GM21447 (cell line): ENCODE data around the gene WDR7.

Experiments used
- ATAC-seq: cut with Tn5 transposase; IDR thresholded peaks from one replicate; pipeline ENCODE4 v1.9.1; 2021; ENCODE audit not compliant: unreplicated experiment

The WDR7 gene

DNA sequence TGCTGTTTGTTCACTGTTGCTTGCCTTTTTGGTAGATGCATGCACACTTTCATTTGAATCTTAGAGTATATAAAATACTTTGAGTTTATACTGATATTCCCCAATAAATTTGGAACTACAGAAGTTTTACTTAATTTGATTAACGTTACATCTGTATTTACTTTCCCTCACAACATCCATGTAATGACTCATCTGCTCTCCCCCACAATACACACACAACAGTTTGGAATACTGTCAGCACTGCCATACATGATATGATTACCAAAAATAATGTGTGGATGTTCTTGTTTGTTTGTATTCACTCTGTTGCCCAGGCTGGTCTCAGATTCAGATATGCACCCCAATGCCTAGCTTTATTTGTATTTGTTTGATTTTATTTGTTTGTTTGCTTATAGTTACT lies 144.2 kb downstream of the WDR7 start:
- ATAC-seq = no peak

DNA sequence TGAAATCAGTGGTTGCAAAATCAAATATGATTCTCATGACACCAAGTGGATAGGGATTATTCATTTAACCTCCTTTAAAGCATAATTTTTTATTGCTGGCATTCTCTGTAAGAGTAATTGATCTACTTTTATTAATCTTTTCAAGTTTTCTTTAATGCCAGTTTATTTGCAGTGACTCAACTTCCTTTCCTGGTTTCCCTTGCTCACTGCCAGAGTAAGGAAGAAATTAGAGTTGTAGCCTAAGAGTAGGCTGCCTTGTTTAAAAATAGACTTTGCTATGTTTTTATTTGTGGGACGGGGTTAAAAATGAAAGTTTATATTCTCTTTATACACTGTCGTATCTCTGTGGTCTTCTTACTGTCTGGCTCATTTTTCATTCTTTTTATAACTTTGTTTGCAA lies 148.6 kb downstream of the WDR7 start:
- ATAC-seq = no peak

DNA sequence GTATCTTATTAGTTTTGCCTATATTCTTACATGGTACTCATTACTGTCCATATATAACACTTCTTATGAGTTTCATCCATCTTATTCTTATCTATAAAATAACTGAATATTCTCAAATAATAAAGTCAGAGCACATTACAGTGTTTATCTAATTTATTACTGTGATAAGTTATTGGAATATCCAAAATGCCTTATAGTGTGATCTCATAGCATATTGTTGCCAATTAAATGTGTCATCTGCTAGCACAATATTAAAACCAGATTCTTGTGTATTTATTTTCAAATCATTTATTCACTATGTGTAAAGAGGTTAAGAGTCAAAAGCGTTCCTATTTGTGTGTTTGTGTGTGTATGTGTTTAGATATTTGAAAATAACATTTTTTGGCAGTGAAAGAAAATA lies 151.9 kb downstream of the WDR7 start:
- no peak for ATAC-seq

DNA sequence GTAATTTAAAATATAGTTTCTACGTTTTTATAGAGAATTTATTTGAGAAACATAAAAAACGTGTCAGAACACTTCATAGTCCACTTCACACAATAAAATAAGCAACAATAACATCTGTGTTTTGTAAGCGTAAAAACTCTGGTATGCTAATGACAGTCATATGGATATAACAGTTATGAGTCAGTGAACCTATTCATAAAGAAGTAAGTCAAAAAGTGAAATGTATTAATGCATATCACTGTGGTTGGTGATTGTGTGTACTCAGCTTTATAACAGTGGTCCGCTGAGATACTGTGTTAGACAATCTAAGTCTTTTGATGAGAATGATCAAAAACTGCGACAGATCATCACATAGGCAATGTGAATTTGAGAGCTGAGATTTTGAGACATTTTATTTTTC lies 153.2 kb downstream of the WDR7 start:
- ATAC-seq = no peak

DNA sequence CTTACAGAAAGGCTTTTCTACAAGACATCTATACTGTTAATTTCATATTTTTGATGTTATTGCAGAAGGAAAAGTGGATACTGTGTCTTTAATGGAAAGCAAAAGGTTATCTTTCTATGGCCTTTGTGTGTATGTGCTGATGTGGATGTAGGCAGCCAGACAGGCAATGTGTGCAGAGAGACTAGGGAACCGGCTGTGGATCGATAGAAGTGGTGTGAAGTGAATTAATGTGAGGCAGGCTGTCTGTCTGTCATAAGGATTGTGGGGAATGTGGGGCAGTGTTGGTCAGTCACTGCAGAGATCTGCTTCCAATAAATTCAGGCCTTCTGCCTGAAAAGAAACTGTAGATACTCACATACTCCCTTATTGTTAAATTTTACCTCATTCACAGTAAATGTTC lies 156.7 kb downstream of the WDR7 start:
- no peak for ATAC-seq

DNA sequence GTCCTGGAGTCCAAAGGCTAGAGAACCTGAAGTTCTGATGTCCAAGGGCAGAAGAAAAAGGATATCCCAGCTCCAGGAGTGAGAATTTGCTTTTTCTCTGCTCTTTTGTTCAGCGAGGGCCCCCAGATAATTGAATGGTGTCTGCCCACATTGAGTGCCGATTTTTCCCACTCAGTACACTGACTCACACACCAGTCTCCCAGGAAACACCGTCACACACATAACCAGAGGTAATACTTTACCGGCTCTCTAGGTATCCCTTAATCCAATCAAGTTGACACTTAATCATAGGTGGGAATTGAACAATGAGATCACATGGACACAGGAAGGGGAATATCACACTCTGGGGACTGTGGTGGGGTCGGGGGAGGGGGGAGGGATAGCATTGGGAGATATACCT lies 161.5 kb downstream of the WDR7 start:
- ATAC-seq = no peak

DNA sequence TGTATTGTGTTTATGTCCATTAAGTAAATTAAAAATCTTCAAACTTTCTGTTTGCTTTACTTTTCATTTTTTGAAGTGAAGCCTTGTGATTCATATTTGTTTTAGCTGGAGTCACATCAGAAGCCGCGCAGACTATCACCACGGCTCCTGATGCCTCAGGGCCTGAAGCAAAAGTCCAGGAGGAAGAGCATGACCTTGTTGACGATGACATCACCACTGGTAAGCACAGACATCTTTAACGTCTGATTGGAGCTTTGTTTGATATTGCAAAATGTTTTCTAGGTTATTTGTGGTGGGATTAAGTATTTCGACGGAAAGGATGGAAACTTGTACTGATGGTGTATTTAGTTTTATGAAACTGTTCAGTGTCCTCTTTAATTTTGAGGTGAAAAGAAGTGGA lies 164.8 kb downstream of the WDR7 start:
- no peak for ATAC-seq

DNA sequence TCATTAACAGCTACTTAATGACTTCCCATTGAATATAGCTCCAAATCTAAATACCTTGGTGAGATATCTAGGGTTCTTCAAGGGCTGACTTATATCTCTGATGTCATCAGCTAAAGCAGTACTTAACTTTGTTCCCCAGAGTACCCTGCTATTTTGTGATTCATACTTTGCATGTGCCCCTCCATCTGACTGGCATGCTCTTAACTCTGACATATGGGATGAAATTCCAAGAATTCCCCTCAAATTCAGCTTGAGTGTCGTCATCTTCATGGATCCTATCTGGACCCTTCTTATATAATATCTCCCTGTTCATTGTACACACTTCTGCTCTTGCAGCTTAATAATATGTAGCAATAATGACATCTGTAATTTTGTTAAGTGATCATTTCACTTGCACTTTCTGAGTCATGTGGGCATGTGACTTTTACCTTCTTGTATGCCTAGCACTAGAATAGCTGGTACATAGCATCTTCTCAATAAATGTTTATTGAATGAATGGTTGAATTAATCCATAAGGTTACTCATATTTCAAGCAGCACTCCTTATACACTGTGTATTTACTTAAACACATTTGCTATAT lies 172.9 kb downstream of the WDR7 start:
- ATAC-seq = no peak

DNA sequence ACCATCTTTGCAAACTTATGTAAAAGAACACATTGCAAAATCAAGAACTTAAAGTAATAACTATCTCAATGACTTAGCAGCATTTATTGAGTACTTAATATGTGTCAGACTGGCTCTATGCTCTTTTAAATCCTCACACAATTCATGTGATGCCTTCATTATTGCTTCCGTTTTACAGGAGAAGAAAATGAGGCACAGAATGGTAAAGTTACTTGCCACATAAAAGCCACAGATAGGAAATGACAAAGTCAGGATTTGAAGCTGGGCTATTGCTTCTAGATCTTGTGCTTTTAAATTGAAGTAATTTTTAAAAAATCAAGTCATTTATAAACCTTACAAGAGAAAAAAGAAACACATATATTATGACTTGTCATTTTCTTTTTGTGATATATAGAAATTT lies 174.2 kb downstream of the WDR7 start:
- ATAC-seq = no peak

DNA sequence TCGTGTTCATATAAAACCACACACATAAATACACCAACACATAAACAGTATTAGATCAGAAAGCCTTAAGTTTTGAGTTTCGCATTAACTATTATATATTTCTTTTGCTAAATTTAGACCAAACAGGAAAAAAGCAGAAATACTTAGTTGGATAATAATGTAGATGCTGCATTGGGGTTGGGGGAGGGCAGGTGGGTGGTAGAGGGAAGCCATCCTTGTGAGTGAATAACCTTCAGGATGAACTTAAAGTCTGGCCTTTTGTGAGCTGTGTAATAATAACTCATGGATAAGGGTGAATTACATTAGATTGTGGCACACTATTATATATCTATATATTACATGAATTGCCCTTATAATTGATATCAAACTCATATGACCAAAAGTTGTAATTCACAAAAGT lies 174.7 kb downstream of the WDR7 start:
- no peak for ATAC-seq

DNA sequence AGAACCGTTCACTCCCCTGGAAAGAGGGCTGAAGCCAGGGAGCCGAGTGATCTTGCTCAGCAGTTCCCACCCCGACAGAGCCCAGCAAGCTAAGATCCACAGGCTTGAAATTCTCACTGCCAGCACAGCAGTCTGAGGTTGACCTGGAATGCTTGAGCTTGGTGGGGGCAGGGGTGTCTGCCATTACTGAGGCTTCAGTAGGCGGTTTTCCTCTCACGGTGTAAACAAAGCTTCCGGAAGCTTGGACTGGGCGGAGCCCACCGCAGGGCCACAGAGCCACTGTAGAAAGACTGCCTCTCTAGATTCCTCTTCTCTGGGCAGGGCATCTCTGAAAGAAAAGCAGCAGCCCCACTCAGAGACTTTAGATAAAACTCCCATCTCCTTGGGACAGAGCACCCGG lies 180.8 kb downstream of the WDR7 start:
- ATAC-seq = no peak

DNA sequence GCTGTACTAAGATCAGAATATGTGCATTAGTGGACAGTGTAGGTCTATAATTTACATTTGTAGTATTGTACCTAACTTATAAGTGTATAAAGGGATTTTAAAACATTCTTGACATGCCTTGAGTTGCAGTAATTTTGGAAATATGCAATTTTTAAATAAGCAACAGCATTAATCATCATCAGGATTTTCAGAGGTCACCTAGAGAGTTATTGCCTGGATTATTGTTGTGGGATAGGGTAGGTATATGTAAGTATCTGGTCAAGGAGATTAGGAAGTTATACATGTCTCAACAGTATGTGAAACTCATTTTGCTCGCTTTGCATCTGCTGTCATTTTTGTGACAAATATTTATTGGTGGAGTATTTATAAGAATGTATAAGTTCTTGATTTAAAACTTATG lies 184.2 kb downstream of the WDR7 start:
- ATAC-seq = no peak

DNA sequence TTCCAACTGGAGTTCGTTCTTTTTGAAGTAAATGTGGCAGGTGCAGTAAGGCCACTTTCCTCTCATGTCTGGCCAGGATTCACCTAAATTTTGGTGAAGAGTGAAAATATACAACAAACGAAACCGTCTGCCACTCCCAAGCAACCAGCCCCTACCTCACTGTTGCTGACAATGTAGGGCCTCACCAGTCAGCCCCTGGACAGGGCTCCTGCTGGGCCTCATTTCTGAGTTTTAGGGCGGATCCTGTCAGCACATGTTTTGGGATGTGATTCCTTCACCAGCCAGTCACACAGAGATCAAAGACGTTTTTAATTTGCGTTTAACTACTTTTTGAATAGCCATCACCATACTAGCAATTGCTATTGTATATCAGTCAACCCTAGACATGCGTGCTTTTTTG lies 185.0 kb downstream of the WDR7 start:
- ATAC-seq = no peak

DNA sequence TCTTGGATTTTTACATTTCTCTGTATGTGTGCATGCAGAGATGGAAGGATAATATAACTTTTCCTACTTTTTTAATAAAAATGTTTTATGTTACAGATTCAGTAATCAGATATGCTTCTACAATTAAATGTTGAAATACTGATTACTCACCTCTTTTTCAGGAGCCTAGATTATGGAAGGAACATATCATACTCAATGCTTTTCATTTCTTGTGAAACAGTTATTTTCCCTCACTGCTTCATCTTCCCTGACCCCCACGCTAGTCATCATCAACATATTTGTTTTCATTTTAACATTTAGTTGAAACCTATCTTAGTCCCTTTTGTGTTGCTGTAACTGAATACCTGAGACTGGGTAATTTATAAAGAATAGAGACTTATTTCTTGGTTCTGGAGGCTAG lies 190.7 kb downstream of the WDR7 start:
- ATAC-seq = no peak

DNA sequence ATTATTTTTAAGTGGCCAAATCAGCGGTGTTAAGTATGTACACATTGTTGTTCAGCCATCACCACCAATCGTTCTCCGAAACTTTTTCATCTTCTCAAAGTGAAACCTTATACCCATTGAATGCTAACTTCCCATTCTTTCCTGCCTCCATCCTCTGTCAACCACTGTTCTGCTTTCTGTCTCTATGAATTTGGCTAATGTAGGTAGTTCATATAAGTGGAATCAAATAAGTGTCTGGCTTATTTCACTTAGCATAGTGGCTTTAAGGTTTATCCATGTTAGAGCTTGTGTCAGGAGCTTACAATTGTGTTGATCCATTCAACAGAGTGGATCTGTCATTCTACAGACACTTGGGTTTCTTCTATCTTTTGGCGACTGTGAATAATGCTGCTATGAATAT lies 192.1 kb downstream of the WDR7 start:
- no peak for ATAC-seq

DNA sequence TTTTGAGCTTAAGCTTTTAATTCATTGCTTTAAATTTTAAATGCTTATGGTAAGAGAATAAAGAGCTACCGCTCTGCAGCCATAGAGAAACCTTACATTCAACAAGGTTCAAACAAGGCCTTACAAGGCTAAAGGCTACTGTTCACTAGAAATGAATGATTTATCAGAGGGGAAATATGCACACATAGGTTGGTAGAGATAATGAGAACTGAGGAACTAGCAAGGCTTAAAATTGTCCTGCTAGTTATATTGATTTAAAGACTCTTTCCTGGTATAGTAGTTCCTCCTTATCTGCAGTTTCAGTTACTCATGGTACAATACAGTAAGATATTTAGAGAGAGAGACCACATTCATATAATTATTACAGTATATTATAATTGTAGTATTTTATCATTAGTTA lies 193.4 kb downstream of the WDR7 start:
- no peak for ATAC-seq

DNA sequence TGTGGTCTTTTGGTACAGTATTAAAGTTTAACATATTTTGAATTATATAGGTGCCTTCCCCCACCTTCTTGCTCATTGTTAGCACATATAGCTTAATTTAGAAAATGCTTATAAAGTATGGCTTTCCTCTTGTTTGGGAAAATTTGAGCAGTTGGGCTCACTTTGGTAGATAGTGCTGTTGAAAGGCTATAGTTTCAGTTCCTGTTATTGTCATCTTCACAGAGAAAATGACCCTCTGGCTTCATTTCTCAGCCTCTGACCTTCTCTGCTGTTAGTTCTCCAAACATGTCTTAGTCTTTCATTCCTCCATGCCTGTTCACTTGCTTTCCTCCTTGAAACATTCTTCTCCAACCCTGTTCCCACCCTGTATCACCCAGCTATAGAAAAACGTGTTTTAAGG lies 200.6 kb downstream of the WDR7 start:
- peak; percentile 88 for ATAC-seq

DNA sequence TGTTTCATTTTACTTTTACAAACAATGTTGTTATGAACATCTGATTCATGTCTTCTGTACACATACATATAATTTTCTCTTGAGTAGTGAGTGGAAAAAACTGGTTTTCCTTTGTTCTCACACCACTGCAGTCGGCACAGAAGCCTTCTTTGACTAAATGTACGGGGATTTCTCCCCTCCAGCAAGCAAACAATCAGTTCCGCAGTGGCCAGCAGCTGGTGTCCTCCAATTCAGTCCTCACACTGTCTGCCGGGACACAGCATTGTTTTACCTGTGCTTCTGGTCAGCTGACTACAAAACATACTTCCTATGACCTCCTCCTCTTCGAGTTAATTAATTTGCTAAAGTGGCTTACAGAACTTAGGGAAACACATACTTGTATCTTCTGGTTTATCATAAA lies 202.8 kb downstream of the WDR7 start:
- no peak for ATAC-seq

DNA sequence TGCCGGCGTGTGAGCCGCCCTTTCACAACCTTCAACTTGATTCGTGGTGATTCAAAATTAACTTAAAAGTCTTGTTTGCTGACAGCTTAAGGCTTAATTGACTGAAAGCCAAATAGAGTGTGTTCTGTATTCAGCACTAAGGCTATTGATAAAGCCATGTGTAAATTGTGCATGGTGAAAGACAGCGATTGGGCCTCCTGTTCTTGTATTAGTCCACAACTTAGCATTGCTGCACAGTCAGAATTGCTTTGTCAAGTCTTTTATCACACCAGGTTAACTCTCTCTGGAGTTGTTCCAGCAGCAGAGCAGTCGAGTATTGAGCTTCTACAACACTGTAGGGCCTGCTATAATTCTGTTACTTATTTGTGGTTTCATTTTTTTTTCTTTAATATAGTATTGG lies 210.1 kb downstream of the WDR7 start:
- ATAC-seq = no peak

DNA sequence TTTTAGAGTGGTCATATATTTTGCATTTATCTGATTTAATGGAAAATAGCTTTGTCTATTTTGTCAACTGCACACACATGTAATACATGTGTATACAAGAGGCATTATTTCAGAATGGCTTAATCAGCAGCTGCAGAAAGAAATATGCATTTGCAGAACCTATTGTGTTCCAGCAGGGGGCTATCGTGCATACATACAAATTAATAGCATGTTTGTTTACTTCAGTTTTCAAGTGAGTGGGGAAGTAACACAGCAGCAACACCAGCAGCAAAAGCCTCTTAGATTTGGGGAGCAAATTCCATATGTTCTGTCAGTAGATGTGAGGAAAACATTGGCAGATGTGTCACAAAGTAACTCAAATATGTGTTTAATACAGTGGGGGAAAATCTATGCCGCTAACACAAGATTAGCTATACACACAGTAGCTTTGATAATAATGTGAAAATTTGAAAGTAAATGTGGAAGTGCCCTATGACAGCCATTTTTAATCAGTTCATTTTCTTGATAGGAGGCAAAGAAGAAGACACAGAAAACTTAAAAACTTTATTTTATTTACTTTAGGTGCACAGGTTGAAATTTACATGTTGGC lies 218.1 kb downstream of the WDR7 start:
- peak; percentile 72 for ATAC-seq

DNA sequence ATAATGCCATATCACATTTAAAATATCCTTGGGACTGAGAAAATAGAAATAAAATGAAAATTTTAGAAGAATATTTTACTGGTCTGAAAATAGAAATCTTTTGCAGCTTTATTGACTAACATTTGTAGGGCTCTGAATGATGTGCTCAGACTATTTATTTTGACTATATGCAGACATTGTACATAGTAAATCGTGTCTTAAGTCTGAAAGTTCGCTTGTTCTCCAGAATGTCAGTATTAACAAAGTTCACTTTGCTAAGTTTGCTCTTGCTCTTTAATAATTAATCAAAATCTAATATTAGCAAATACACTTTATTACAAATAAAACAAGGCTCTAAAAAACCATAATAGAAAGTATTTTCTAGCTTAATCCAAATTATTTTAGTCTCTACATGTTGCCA lies 219.8 kb downstream of the WDR7 start:
- no peak for ATAC-seq

DNA sequence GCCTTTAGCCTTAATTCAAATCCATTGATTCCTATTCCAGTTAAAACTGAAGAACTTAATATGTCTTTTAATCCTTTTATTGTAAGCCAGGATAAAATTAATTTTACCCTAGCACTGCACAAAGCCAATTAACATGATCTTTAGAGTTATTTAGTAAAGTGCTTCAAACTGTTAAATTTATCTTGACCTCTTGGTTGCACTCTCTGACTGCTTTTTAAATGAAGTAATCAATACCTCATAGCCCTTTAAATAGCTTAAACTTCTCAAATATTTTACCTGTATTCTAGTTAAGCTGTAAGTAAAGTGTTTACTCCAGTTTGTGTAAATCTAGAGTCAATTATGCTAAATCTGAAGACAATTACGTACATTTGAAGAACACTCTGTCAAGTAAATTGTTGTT lies 221.0 kb downstream of the WDR7 start:
- ATAC-seq = no peak

DNA sequence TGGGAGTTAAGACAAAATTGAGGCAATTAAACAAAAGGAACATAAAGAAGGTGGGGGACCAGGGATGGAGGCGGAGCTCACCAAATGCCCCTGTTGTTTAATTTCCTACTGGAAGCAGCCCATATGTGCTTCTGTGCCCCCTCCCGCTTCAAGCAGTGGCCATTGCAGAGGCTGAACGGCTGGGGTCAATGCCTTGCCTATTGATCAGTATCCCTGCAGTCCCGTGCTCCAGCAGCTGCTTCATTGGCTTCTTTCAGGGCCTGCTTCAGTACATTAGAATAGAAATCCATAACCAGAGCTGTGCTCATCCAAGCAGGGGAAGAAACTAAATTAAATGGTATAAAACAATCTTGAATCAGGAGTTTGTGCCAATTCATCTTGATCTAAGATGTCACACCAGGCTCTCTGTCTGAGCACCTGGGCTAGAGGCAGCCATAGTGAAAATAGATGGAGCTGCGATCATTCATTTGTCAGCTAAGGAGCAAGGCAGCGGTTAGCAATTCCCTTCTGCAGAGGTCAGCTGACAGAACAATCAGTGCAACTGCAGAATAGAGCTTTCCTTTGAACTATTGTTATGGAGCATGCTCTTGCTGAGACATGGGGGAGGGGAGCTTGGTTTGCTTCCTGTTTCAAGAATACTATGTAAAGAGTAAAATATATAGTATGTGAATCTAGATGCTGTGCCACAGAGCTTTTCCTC lies 222.4 kb downstream of the WDR7 start:
- no peak for ATAC-seq
